Keratinocyte (primary cell): ENCODE results near the gene DLG1. TPM values are rescaled to one million over a fixed set of nuclear protein-coding genes. Genes with fewer than 3 reads are reported as not detected.

Experiments used
- DNase-seq: peaks from one replicate; pipeline ENCODE4 v3.0.0-alpha.2; 2011; ENCODE audit warnings: low read depth, missing footprints, low spot score
- FAIRE-seq: peaks from 2 replicates; lab custom pipeline; 2011; peaks lifted over from hg19 to GRCh38; lab: Jason Lieb, UNC
- H2AFZ ChIP-seq: 2 replicates; pipeline ENCODE4 v1.6.0; 2012; ENCODE audit warnings: low read length, control low read depth, inconsistent platforms; ENCODE audit not compliant: control insufficient read depth
- H3K27ac ChIP-seq: 2 replicates; pipeline ENCODE4 v1.5.1; 2011; ENCODE audit warnings: low read length; ENCODE audit not compliant: control insufficient read depth, insufficient read depth
- H3K27me3 ChIP-seq: 3 replicates; pipeline ENCODE4 v1.6.0; 2011; ENCODE audit warnings: low read length; ENCODE audit not compliant: control insufficient read depth, insufficient read depth; ENCODE audit errors: extremely low read depth
- H3K36me3 ChIP-seq, 2 experiments: 2 replicates in 1 of 2; 3 replicates in 1 of 2; pipeline ENCODE4 v1.5.1; 2011; ENCODE audit warnings: low read length in 2 of 2, mild to moderate bottlenecking in 1 of 2; ENCODE audit not compliant: control insufficient read depth in 2 of 2, insufficient read depth in 2 of 2; ENCODE audit errors: extremely low read depth in 1 of 2
- H3K4me1 ChIP-seq: 3 replicates; pipeline ENCODE4 v1.5.1; 2011; ENCODE audit warnings: low read length; ENCODE audit not compliant: control insufficient read depth, insufficient read depth; ENCODE audit errors: extremely low read depth
- H3K4me2 ChIP-seq: 3 replicates; pipeline ENCODE4 v1.6.0; 2011; ENCODE audit warnings: low read depth, low read length; ENCODE audit not compliant: control insufficient read depth, insufficient read depth; ENCODE audit errors: extremely low read depth
- H3K4me3 ChIP-seq, 3 experiments: fragments of 200-600 bp in 1 of 3; sonication (generic) in 1 of 3; 2 replicates in 2 of 3; 3 replicates in 1 of 3; pipeline ENCODE4 v1.5.1; 2011 to 2016; ENCODE audit warnings: low read length in 3 of 3, mild to moderate bottlenecking in 3 of 3, control low read depth in 2 of 3, inconsistent platforms in 1 of 3, low read depth in 1 of 3, mixed read lengths in 1 of 3, mixed run types in 1 of 3, moderate library complexity in 1 of 3; ENCODE audit not compliant: control insufficient read depth in 2 of 3, insufficient read depth in 2 of 3; ENCODE audit errors: extremely low read depth in 1 of 3
- H3K79me2 ChIP-seq: 2 replicates; pipeline ENCODE4 v1.6.0; 2012; ENCODE audit warnings: low read length; ENCODE audit not compliant: control insufficient read depth, insufficient read depth
- H3K9ac ChIP-seq: 3 replicates; pipeline ENCODE4 v1.6.0; 2011; ENCODE audit warnings: low read length; ENCODE audit not compliant: control insufficient read depth, insufficient read depth; ENCODE audit errors: extremely low read depth
- H3K9me1 ChIP-seq: 3 replicates; pipeline ENCODE4 v1.6.0; 2011; ENCODE audit warnings: low read length; ENCODE audit not compliant: control insufficient read depth, insufficient read depth; ENCODE audit errors: extremely low read depth
- H3K9me3 ChIP-seq: 2 replicates; pipeline ENCODE4 v1.5.1; 2012; ENCODE audit warnings: low read depth, low read length; ENCODE audit not compliant: control insufficient read depth
- H4K20me1 ChIP-seq: 3 replicates; pipeline ENCODE4 v1.6.0; 2011; ENCODE audit warnings: low read length; ENCODE audit not compliant: control insufficient read depth, insufficient read depth; ENCODE audit errors: extremely low read depth
- EZH2 ChIP-seq: IDR thresholded peaks from one replicate; pipeline ENCODE4 v1.6.1; 2012; ENCODE audit warnings: inconsistent platforms, mild to moderate bottlenecking, low read length, moderate library complexity
- dilution Hi-C: fragments of 300-500 bp; cut with MboI; formaldehyde crosslinking; loops from one replicate; pipeline ENCODE4 v1.7.0; 2020; ENCODE audit warnings: low sequenced_read_pairs; ENCODE audit not compliant: extremely low pct_ligation_motif_present
- polyA plus RNA-seq, 5 experiments: library from polyadenylated mRNA; depleted of rRNA in 3 of 5; stranded (reverse) in 3 of 5; stranded (forward) in 1 of 5; unstranded in 1 of 5; fragments of >200 nt; gene quantifications; 1 replicate in 1 of 5; 2 replicates in 3 of 5; 3 replicates in 1 of 5; pipeline versions ENCODE4 v1.2.1 to v1.2.3, GENCODE V29; 2011 to 2012; ENCODE audit warnings: missing spikeins in 2 of 5, low read depth in 1 of 5, low replicate concordance in 1 of 5
- TF ChIP-seq, protein P1 (sequence below), 3 experiments: IDR thresholded peaks in 1 of 3; conservative IDR thresholded peaks in 1 of 3; optimal IDR thresholded peaks in 1 of 3; 2 replicates in 2 of 3; 3 replicates in 1 of 3; pipeline versions ENCODE3 to v1.5.1; 2011; ENCODE audit warnings: low read length in 3 of 3, mild to moderate bottlenecking in 3 of 3, moderate library complexity in 2 of 3, control low read depth in 1 of 3, inconsistent platforms in 1 of 3; ENCODE audit not compliant: insufficient read depth in 2 of 3; ENCODE audit errors: extremely low read depth in 1 of 3

DLG1 gene
- polyA plus RNA-seq, 1 donor (not counting 4 experiments of a cell fraction or from before 2014, with no cell fraction given): 139 TPM

- no peaks in the 10 kb centered on the region for H3K9me1 ChIP-seq
- no peaks in the 10 kb centered on the region for H4K20me1 ChIP-seq
- FAIRE-seq (no peak), DNase-seq (no peak)
- H3K79me2 ChIP-seq: no peaks in the 10 kb centered on the region
- dilution Hi-C loops: no loop called here
- no peak overlapping the region for H2AFZ ChIP-seq
- no peak overlapping the region for H3K9ac ChIP-seq
- H3K4me1 ChIP-seq: peaks cover 12% of the 10 kb centered on the region
- no peaks in the 10 kb centered on the region for H3K27me3 ChIP-seq
- H3K4me3 ChIP-seq: no peak overlapping the region
- H3K27ac ChIP-seq: no peak overlapping the region
- no peak overlapping the region for H3K4me2 ChIP-seq
- no peak for TF ChIP-seq EZH2
- TF ChIP-seq, protein P1, sequence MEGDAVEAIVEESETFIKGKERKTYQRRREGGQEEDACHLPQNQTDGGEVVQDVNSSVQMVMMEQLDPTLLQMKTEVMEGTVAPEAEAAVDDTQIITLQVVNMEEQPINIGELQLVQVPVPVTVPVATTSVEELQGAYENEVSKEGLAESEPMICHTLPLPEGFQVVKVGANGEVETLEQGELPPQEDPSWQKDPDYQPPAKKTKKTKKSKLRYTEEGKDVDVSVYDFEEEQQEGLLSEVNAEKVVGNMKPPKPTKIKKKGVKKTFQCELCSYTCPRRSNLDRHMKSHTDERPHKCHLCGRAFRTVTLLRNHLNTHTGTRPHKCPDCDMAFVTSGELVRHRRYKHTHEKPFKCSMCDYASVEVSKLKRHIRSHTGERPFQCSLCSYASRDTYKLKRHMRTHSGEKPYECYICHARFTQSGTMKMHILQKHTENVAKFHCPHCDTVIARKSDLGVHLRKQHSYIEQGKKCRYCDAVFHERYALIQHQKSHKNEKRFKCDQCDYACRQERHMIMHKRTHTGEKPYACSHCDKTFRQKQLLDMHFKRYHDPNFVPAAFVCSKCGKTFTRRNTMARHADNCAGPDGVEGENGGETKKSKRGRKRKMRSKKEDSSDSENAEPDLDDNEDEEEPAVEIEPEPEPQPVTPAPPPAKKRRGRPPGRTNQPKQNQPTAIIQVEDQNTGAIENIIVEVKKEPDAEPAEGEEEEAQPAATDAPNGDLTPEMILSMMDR (optimal IDR thresholded peaks at IDR 0.05 in 1 of 3, IDR thresholded peaks at IDR 0.05 in 1 of 3, conservative IDR thresholded peaks at IDR 0.05 in 1 of 3; ENCODE audit: extremely low read depth in 1 of 3, insufficient read depth in 2 of 3, low read length in 3 of 3): no peak
- no peaks in the 10 kb centered on the region for H3K36me3 ChIP-seq
- no peaks in the 10 kb centered on the region for H3K9me3 ChIP-seq
Measured at GRCh38 chr3:197343656-197344408, 45.4 kb upstream of the DLG1 start.

DNA sequence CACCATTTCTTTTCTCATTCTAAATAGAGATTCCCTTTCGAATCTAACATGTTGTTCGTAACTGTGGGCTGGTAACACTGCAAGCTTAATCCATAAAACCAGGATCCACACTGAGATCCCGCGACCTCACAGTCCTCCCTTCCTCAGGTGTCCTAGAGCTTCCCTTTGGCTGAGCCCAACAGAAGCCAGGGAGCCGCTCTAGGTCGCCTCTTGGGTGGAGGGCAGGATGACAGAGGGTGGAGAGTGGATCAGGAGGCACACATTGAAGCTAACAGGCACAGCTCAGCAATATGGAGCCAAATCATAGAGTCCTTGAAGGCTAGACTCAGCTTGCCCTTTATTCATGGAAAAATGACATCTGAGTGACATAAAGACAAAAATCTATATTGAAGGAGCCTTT, 44.7 kb upstream of the DLG1 start:
- dilution Hi-C loops: no loop called here
- Histone ChIP-seq H3K9ac (no peak overlapping the region), H3K27ac (no peak overlapping the region), H3K36me3 (no peaks in the 10 kb centered on the region), H3K4me2 (no peak overlapping the region), H4K20me1 (no peaks in the 10 kb centered on the region), H3K79me2 (no peaks in the 10 kb centered on the region), H3K9me1 (no peaks in the 10 kb centered on the region), H3K4me1 (peaks cover 12% of the 10 kb centered on the region), H3K9me3 (no peaks in the 10 kb centered on the region), H3K4me3 (no peak overlapping the region), H3K27me3 (no peaks in the 10 kb centered on the region), H2AFZ (no peak overlapping the region)
- TF ChIP-seq EZH2: no peak
- TF ChIP-seq, protein P1 (optimal IDR thresholded peaks at IDR 0.05 in 1 of 3, IDR thresholded peaks at IDR 0.05 in 1 of 3, conservative IDR thresholded peaks at IDR 0.05 in 1 of 3; ENCODE audit: extremely low read depth in 1 of 3, insufficient read depth in 2 of 3, low read length in 3 of 3): no peak
- FAIRE-seq (no peak), DNase-seq (no peak)
